PFSK-1 (cell line): ENCODE data around the gene C1orf216.
A peak's percentile ranks its signal among the peaks of the same experiment; 100 is the strongest.

Experiments used
- FOXP2 ChIP-seq: optimal IDR thresholded peaks from 2 replicates; pipeline ENCODE3; 2011; ENCODE audit warnings: borderline replicate concordance, control low read depth, inconsistent platforms; ENCODE audit not compliant: insufficient read depth; ENCODE audit errors: extremely low read length, extremely low read depth
- POLR2AphosphoS5 ChIP-seq: IDR thresholded peaks from 2 replicates; pipeline ENCODE4 v1.6.1; 2012; ENCODE audit warnings: low read depth, mild to moderate bottlenecking, control low read depth, low read length, moderate library complexity
- REST ChIP-seq, 2 experiments: IDR thresholded peaks; 2 replicates each; pipeline versions ENCODE4 v1.6.1 to v1.8.0; 2011 to 2012; ENCODE audit warnings: low read depth in 2 of 2, low read length in 2 of 2, control low read depth in 1 of 2, inconsistent platforms in 1 of 2, mild to moderate bottlenecking in 1 of 2, moderate library complexity in 1 of 2; ENCODE audit not compliant: insufficient read depth in 1 of 2
- TAF1 ChIP-seq: IDR thresholded peaks from 2 replicates; pipeline ENCODE4 v1.6.1; 2012; ENCODE audit warnings: low read length, control low read depth, borderline replicate concordance; ENCODE audit not compliant: insufficient read depth

- 0 out of 2 replicates have a peak, but pooled peaks have one; percentile 43 for TF ChIP-seq TAF1
- peak; percentile 76 for TF ChIP-seq POLR2AphosphoS5
- TF ChIP-seq FOXP2: peak; percentile 25
- TF ChIP-seq REST (IDR thresholded peaks at IDR 0.05; ENCODE audit: insufficient read depth in 1 of 2, low read depth in 2 of 2, low read length in 2 of 2): no peak; a peak in 1 of 4 replicates
Observed at GRCh38 chr1:35718492-35719336, at the start of gene C1orf216.
